PC-9 (cell line): ENCODE measurements around the gene ABHD8. TPM values are rescaled to one million over a fixed set of nuclear protein-coding genes. Genes with fewer than 3 reads are reported as not detected.
A peak's percentile ranks its signal among the peaks of the same experiment; 100 is the strongest.

Source experiments
- BruUV-seq: library from RNA; stranded (reverse); fragments of 400-500 nt; replicated peaks from 2 replicates; lab custom pipeline; 2021; lab: Mats Ljungman, UMichigan
- CTCF ChIA-PET: fragments of 300-600 bp; sonication (Branson Sonifier 250); formaldehyde crosslinking; loops from one replicate; lab custom pipeline; 2022; ENCODE audit warnings: antibody characterized with exemption; lab: Charles Lee
- POLR2A ChIA-PET: fragments of 300-600 bp; sonication (Branson Sonifier 250); formaldehyde crosslinking; loops from one replicate; lab custom pipeline; 2022; ENCODE audit warnings: antibody characterized with exemption; ENCODE audit not compliant: unreplicated experiment; lab: Charles Lee
- DNase-seq, 2 experiments: peaks; one replicate each; pipeline versions ENCODE4 v3.0.0 to v3.0.0-alpha.2; 2015 to 2022; ENCODE audit warnings: mixed read lengths in 1 of 2
- H2AFZ ChIP-seq: fragments of 200-600 bp; sonication (generic); 2 replicates; pipeline ENCODE4 v1.8.1; 2017; ENCODE audit warnings: antibody characterized with exemption
- H3F3A ChIP-seq: fragments of 200-600 bp; sonication (generic); 2 replicates; pipeline ENCODE4 v1.8.1; 2017; ENCODE audit warnings: antibody characterized with exemption, mild to moderate bottlenecking, low read depth; ENCODE audit not compliant: insufficient read depth
- H3K27ac ChIP-seq: fragments of 200-600 bp; sonication (generic); 2 replicates; pipeline ENCODE4 v1.6.1; 2016; ENCODE audit warnings: mixed run types
- H3K27me3 ChIP-seq: fragments of 200-600 bp; sonication (generic); 2 replicates; pipeline ENCODE4 v1.6.1; 2016; ENCODE audit warnings: low read depth, mixed run types; ENCODE audit not compliant: insufficient read depth
- H3K36me3 ChIP-seq: fragments of 200-600 bp; sonication (generic); 2 replicates; pipeline ENCODE4 v1.6.1; 2016; ENCODE audit warnings: low read depth, mixed run types
- H3K4me1 ChIP-seq: fragments of 200-600 bp; sonication (generic); replicated peaks from 2 replicates; pipeline ENCODE4 v1.6.1; 2016; ENCODE audit warnings: mixed run types; ENCODE audit not compliant: insufficient read depth
- H3K4me2 ChIP-seq: fragments of 200-600 bp; sonication (generic); 2 replicates; pipeline ENCODE4 v1.6.1; 2017; ENCODE audit warnings: mixed run types
- H3K4me3 ChIP-seq: fragments of 200-600 bp; sonication (generic); 2 replicates; pipeline ENCODE4 v1.6.1; 2016; ENCODE audit warnings: mixed run types
- H3K79me2 ChIP-seq: fragments of 200-600 bp; sonication (generic); 2 replicates; pipeline ENCODE4 v1.6.1; 2017; ENCODE audit warnings: low read depth, mixed run types
- H3K9me2 ChIP-seq: fragments of 200-600 bp; sonication (generic); 2 replicates; pipeline ENCODE4 v1.8.1; 2017; ENCODE audit warnings: mild to moderate bottlenecking; ENCODE audit not compliant: insufficient read depth
- H3K9me3 ChIP-seq: fragments of 200-600 bp; sonication (generic); 2 replicates; pipeline ENCODE4 v1.8.1; 2016; ENCODE audit warnings: low read depth; ENCODE audit not compliant: insufficient read depth
- H4K20me1 ChIP-seq: fragments of 200-600 bp; sonication (generic); 2 replicates; pipeline ENCODE4 v1.8.1; 2017; ENCODE audit not compliant: insufficient read depth
- CTCF ChIP-seq: fragments of 200-600 bp; sonication (generic); conservative IDR thresholded peaks from 2 replicates; pipeline ENCODE4 v1.6.1; 2017; ENCODE audit warnings: mixed run types, antibody characterized with exemption, mild to moderate bottlenecking, moderate library complexity
- EZH2 ChIP-seq: fragments of 200-600 bp; sonication (generic); IDR thresholded peaks from 2 replicates; pipeline ENCODE4 v1.8.0; 2017; ENCODE audit warnings: antibody characterized with exemption, low read depth
- intact Hi-C: fragments of 100-400 bp; cut with micrococcal nuclease; formaldehyde crosslinking; loops from one replicate; pipeline ENCODE4 v1.10.0; 2022; ENCODE audit not compliant: unreplicated experiment
- total RNA-seq: library from RNA; stranded (reverse); gene quantifications from 2 replicates; pipeline ENCODE4 v1.2.3, GENCODE V29; 2021

Gene ABHD8
- total RNA-seq, 1 experiment from 2014 or later, result 37.5 TPM

- Histone ChIP-seq H3K9me3 (no peaks in the 10 kb centered on the region), H3K4me2 (no peak overlapping the region), H3K4me3 (no peak overlapping the region), H2AFZ (no peak overlapping the region), H4K20me1 (no peaks in the 10 kb centered on the region), H3K9me2 (no peaks in the 10 kb centered on the region), H3K27ac (no peak overlapping the region), H3K4me1 (no peaks in the 10 kb centered on the region), H3K36me3 (no peaks in the 10 kb centered on the region), H3K79me2 (no peaks in the 10 kb centered on the region), H3K27me3 (no peaks in the 10 kb centered on the region), H3F3A (peaks cover 14% of the 10 kb centered on the region)
- BruUV-seq, result no TSS peak
- CTCF ChIA-PET, result no interaction called here
- TF ChIP-seq CTCF, result no peak
- no peak for TF ChIP-seq EZH2
- DNase-seq, result peak in 1 of 2 experiments; percentile 32
- intact Hi-C loops, result no loop called here
- POLR2A ChIA-PET, result no interaction called here
Observed at GRCh38 chr19:17286263-17286662, 17.0 kb downstream of the ABHD8 start.

- no peaks in the 10 kb centered on the region for H3K9me3 ChIP-seq
- H3K4me3 ChIP-seq, result no peak overlapping the region
- no peak overlapping the region for H3K4me2 ChIP-seq
- H3K27me3 ChIP-seq, result no peaks in the 10 kb centered on the region
- no peaks in the 10 kb centered on the region for H4K20me1 ChIP-seq
- no peak for DNase-seq
- no peaks in the 10 kb centered on the region for H3K79me2 ChIP-seq
- ChIA-PET CTCF (interaction anchor here (0.6 kb wide), 1 partner anchor 100 kb away, joined by 3 read pairs; no protein-coding TSS in a partner anchor), POLR2A (no interaction called here)
- H3K36me3 ChIP-seq, result no peaks in the 10 kb centered on the region
- peaks cover 15% of the 10 kb centered on the region for H3F3A ChIP-seq
- no peak overlapping the region for H3K27ac ChIP-seq
- H2AFZ ChIP-seq, result no peak overlapping the region
- intact Hi-C loops, result no loop called here
- no peaks in the 10 kb centered on the region for H3K9me2 ChIP-seq
- no peaks in the 10 kb centered on the region for H3K4me1 ChIP-seq
- no peak for TF ChIP-seq CTCF
- no peak for TF ChIP-seq EZH2
- no TSS peak for BruUV-seq
Observed at GRCh38 chr19:17285415-17286135, 17.6 kb downstream of the ABHD8 start.

GRCh38 chr19:17283504-17283996 lies 19.7 kb downstream of the ABHD8 start:
- ChIA-PET POLR2A (no interaction called here), CTCF (no interaction called here)
- TF ChIP-seq EZH2 (no peak), CTCF (no peak)
- no peaks in the 10 kb centered on the region for H3K4me1 ChIP-seq
- no peak overlapping the region for H3K27ac ChIP-seq
- H3K9me2 ChIP-seq, result no peaks in the 10 kb centered on the region
- H2AFZ ChIP-seq, result no peak overlapping the region
- intact Hi-C loops, result loop anchor here (5.0 kb wide), 1 partner anchor 511 kb away; no protein-coding TSS in a partner anchor
- no peaks in the 10 kb centered on the region for H3K79me2 ChIP-seq
- H3F3A ChIP-seq, result peaks cover 33% of the 10 kb centered on the region
- H3K36me3 ChIP-seq, result no peaks in the 10 kb centered on the region
- no peak for DNase-seq
- no TSS peak for BruUV-seq
- H3K9me3 ChIP-seq, result no peaks in the 10 kb centered on the region
- no peaks in the 10 kb centered on the region for H4K20me1 ChIP-seq
- H3K4me3 ChIP-seq, result no peak overlapping the region
- no peak overlapping the region for H3K4me2 ChIP-seq
- H3K27me3 ChIP-seq, result no peaks in the 10 kb centered on the region
